Neuronal stem cell (in vitro differentiated cells): ENCODE measurements around the gene IL32.

Source experiments
- DNase-seq: peaks from one replicate; pipeline ENCODE4 v3.0.0-alpha.2; 2013; ENCODE audit warnings: low spot score
- H2AFZ ChIP-seq: one replicate; pipeline ENCODE4 v1.6.1; 2013; ENCODE audit warnings: mild to moderate bottlenecking, low read length, inconsistent platforms
- H2AK5ac ChIP-seq: 2 replicates; pipeline ENCODE4 v1.6.1; 2013; ENCODE audit warnings: low read depth, mild to moderate bottlenecking, inconsistent platforms, low read length, moderate library complexity, mixed read lengths
- H2BK120ac ChIP-seq: 2 replicates; pipeline ENCODE4 v1.6.1; 2013; ENCODE audit warnings: low read depth, mild to moderate bottlenecking, inconsistent platforms, low read length, moderate library complexity, mixed read lengths
- H2BK12ac ChIP-seq: one replicate; pipeline ENCODE4 v1.6.1; 2013; ENCODE audit warnings: low read length, inconsistent platforms
- H2BK15ac ChIP-seq: 2 replicates; pipeline ENCODE4 v1.6.1; 2013; ENCODE audit warnings: mild to moderate bottlenecking, low read length, inconsistent platforms, mixed read lengths
- H2BK5ac ChIP-seq: one replicate; pipeline ENCODE4 v1.6.1; 2013; ENCODE audit warnings: inconsistent platforms, mild to moderate bottlenecking, low read length, moderate library complexity
- H3K14ac ChIP-seq: one replicate; pipeline ENCODE4 v1.6.1; 2013; ENCODE audit warnings: low read length, inconsistent platforms
- H3K18ac ChIP-seq: 2 replicates; pipeline ENCODE4 v1.6.1; 2013; ENCODE audit warnings: low read length, inconsistent platforms
- H3K23ac ChIP-seq: 2 replicates; pipeline ENCODE4 v1.6.1; 2013; ENCODE audit warnings: low read depth, mild to moderate bottlenecking, mixed read lengths, low read length, inconsistent platforms; ENCODE audit not compliant: poor library complexity
- H3K27ac ChIP-seq: replicated peaks from 3 replicates; pipeline ENCODE4 v1.5.1; 2013; ENCODE audit warnings: low read length, inconsistent platforms
- H3K27me3 ChIP-seq, 3 experiments: 2 replicates each; pipeline ENCODE4 v1.6.1; 2013; ENCODE audit warnings: low read length in 3 of 3, mild to moderate bottlenecking in 2 of 3, inconsistent platforms in 1 of 3, low read depth in 1 of 3, mixed read lengths in 1 of 3, moderate library complexity in 1 of 3; ENCODE audit not compliant: control insufficient read depth in 3 of 3, insufficient read depth in 3 of 3
- H3K36me3 ChIP-seq, 2 donors: replicated peaks in 1 of 2; 2 replicates each; pipeline ENCODE4 v1.6.1; 2013; ENCODE audit warnings: low read length in 2 of 2; ENCODE audit not compliant: control insufficient read depth in 2 of 2, insufficient read depth in 2 of 2
- H3K4ac ChIP-seq: 2 replicates; pipeline ENCODE4 v1.6.1; 2013; ENCODE audit warnings: inconsistent platforms, mild to moderate bottlenecking, low read length, moderate library complexity
- H3K4me1 ChIP-seq, 2 donors: 1 replicate in 1 of 2; 2 replicates in 1 of 2; pipeline ENCODE4 v1.6.1; 2013; ENCODE audit warnings: low read length in 2 of 2, low read depth in 1 of 2; ENCODE audit not compliant: control insufficient read depth in 2 of 2, insufficient read depth in 1 of 2
- H3K4me2 ChIP-seq: one replicate; pipeline ENCODE4 v1.6.1; 2013; ENCODE audit warnings: mild to moderate bottlenecking, low read length, inconsistent platforms; ENCODE audit not compliant: insufficient read depth, poor library complexity, severe bottlenecking
- H3K4me3 ChIP-seq, 2 donors: 2 replicates each; pipeline ENCODE4 v1.5.1; 2013; ENCODE audit warnings: low read length in 2 of 2, mild to moderate bottlenecking in 2 of 2, inconsistent platforms in 1 of 2, moderate library complexity in 1 of 2
- H3K79me1 ChIP-seq: one replicate; pipeline ENCODE4 v1.6.1; 2013; ENCODE audit warnings: low read depth, mild to moderate bottlenecking, inconsistent platforms, low read length, moderate library complexity
- H3K9ac ChIP-seq: one replicate; pipeline ENCODE4 v1.6.1; 2013; ENCODE audit warnings: mild to moderate bottlenecking, low read depth, low read length, inconsistent platforms; ENCODE audit not compliant: poor library complexity
- H3K9me3 ChIP-seq, 2 donors: replicated peaks in 1 of 2; 2 replicates each; pipeline versions ENCODE3 to v1.6.1; 2013; ENCODE audit warnings: low read length in 2 of 2, mild to moderate bottlenecking in 2 of 2, inconsistent platforms in 1 of 2, low read depth in 1 of 2, mixed read lengths in 1 of 2, moderate library complexity in 1 of 2; ENCODE audit not compliant: control insufficient read depth in 2 of 2, insufficient read depth in 1 of 2
- H4K8ac ChIP-seq: one replicate; pipeline ENCODE4 v1.6.1; 2013; ENCODE audit warnings: low read depth, mild to moderate bottlenecking, inconsistent platforms, low read length, moderate library complexity
- H4K91ac ChIP-seq: one replicate; pipeline ENCODE4 v1.6.1; 2013; ENCODE audit warnings: low read length, low read depth, mild to moderate bottlenecking, inconsistent platforms; ENCODE audit not compliant: poor library complexity
- WGBS, 2 donors: extraction: QIAGEN DNeasy Blood & Tissue Kit; methylation state at CpG; one replicate each; pipeline ENCODE4 v1.1.7; 2013; ENCODE audit warnings: missing lambda C conversion rate in 2 of 2, mixed read lengths in 1 of 2; ENCODE audit not compliant: insufficient read length in 2 of 2, insufficient replicate concordance in 1 of 2; ENCODE audit errors: extremely low coverage in 2 of 2; 5-methylcytosine and 5-hydroxymethylcytosine counted together

Gene IL32

GRCh38 chr16:3046641-3047386 lies 18.6 kb upstream of the IL32 start:
- DNase-seq, result no peak
- H2BK5ac ChIP-seq, result peak overlapping the region; percentile 29
- no peak overlapping the region for H4K91ac ChIP-seq
- H3K14ac ChIP-seq, result no peak overlapping the region
- H2BK15ac ChIP-seq, result peak overlapping the region; percentile 37
- H3K36me3 ChIP-seq, result no peaks in the 10 kb centered on the region
- peaks cover 14 to 67% (median 28%) of the 10 kb centered on the region in 3 experiments for H3K27me3 ChIP-seq
- no CpG with 5 or more reads among the region's 54 CpGs for WGBS, 2 donors
- H3K4me2 ChIP-seq, result peak overlapping the region; percentile 89
- peak overlapping the region; percentile 92 for H2AK5ac ChIP-seq
- H3K4ac ChIP-seq, result no peak overlapping the region
- no peak overlapping the region for H2BK12ac ChIP-seq
- H3K27ac ChIP-seq, result no peak overlapping the region
- H4K8ac ChIP-seq, result no peak overlapping the region
- peak overlapping the region; percentile 83 for H3K18ac ChIP-seq
- peak overlapping the region; percentile 99 for H2AFZ ChIP-seq
- peaks cover 0 to 2% of the 10 kb centered on the region in 2 donors for H3K9me3 ChIP-seq
- peak overlapping the region; percentile 49 to 64 for H3K4me3 ChIP-seq
- H2BK120ac ChIP-seq, result no peak overlapping the region
- H3K9ac ChIP-seq, result no peak overlapping the region
- peaks cover 0 to 1% of the 10 kb centered on the region in 2 donors for H3K4me1 ChIP-seq
- H3K79me1 ChIP-seq, result peaks cover 1% of the 10 kb centered on the region
- peak overlapping the region; percentile 85 for H3K23ac ChIP-seq

- Histone ChIP-seq H2AK5ac (peak overlapping the region; percentile 92), H3K18ac (peak overlapping the region; percentile 71), H3K14ac (no peak overlapping the region), H3K4me1 (peaks cover 0 to 1% of the 10 kb centered on the region in 2 donors), H3K4me2 (no peak overlapping the region), H2BK120ac (no peak overlapping the region), H3K4ac (no peak overlapping the region), H4K8ac (no peak overlapping the region), H2BK5ac (peak overlapping the region; percentile 29), H3K36me3 (no peaks in the 10 kb centered on the region), H3K9ac (no peak overlapping the region), H3K79me1 (peaks cover 1% of the 10 kb centered on the region), H2BK12ac (no peak overlapping the region), H3K27me3 (peaks cover 14 to 67% (median 28%) of the 10 kb centered on the region in 3 experiments), H3K27ac (no peak overlapping the region), H3K4me3 (peak overlapping the region in 1 of 2 donors; percentile 49), H3K9me3 (peaks cover 0 to 2% of the 10 kb centered on the region in 2 donors), H3K23ac (peak overlapping the region; percentile 85), H4K91ac (no peak overlapping the region), H2AFZ (no peak overlapping the region), H2BK15ac (peak overlapping the region; percentile 37)
- WGBS, 2 donors, result no CpG with 5 or more reads among the region's 13 CpGs
- DNase-seq, result no peak
Observed at GRCh38 chr16:3047387-3047720, 18.1 kb upstream of the IL32 start.

GRCh38 chr16:3049921-3050481 lies 15.4 kb upstream of the IL32 start:
- peaks cover 6 to 7% of the 10 kb centered on the region in 2 donors for H3K36me3 ChIP-seq
- peak overlapping the region; percentile 41 for H2BK12ac ChIP-seq
- no CpG with 5 or more reads among the region's 26 CpGs for WGBS, 2 donors
- no peak overlapping the region for H2AK5ac ChIP-seq
- H3K14ac ChIP-seq, result peak overlapping the region; percentile 82
- H3K27me3 ChIP-seq, result peaks cover 11 to 48% (median 28%) of the 10 kb centered on the region in 3 experiments
- H3K79me1 ChIP-seq, result peaks cover 1% of the 10 kb centered on the region
- H2BK5ac ChIP-seq, result peak overlapping the region; percentile 53
- no peak overlapping the region for H3K4ac ChIP-seq
- no peak overlapping the region for H3K4me2 ChIP-seq
- H3K27ac ChIP-seq, result no peak overlapping the region
- H2BK15ac ChIP-seq, result no peak overlapping the region
- no peak overlapping the region for H3K4me3 ChIP-seq
- H3K18ac ChIP-seq, result peak overlapping the region; percentile 57
- H4K8ac ChIP-seq, result no peak overlapping the region
- H3K23ac ChIP-seq, result peak overlapping the region; percentile 80
- peaks cover 0 to 1% of the 10 kb centered on the region in 2 donors for H3K4me1 ChIP-seq
- no peak for DNase-seq
- no peak overlapping the region for H2AFZ ChIP-seq
- H3K9ac ChIP-seq, result no peak overlapping the region
- H4K91ac ChIP-seq, result no peak overlapping the region
- H2BK120ac ChIP-seq, result peak overlapping the region; percentile 81
- H3K9me3 ChIP-seq, result peaks cover 0 to 2% of the 10 kb centered on the region in 2 donors

GRCh38 chr16:3050487-3050886 lies 15.0 kb upstream of the IL32 start:
- Histone ChIP-seq H3K9ac (no peak overlapping the region), H2BK5ac (no peak overlapping the region), H3K23ac (no peak overlapping the region), H4K8ac (no peak overlapping the region), H3K79me1 (peaks cover 1% of the 10 kb centered on the region), H3K4me3 (no peak overlapping the region), H3K4ac (no peak overlapping the region), H2BK15ac (no peak overlapping the region), H3K9me3 (peaks cover 0 to 2% of the 10 kb centered on the region in 2 donors), H3K36me3 (peaks cover 7 to 11% of the 10 kb centered on the region in 2 donors), H3K18ac (no peak overlapping the region), H3K4me2 (no peak overlapping the region), H2AFZ (no peak overlapping the region), H4K91ac (no peak overlapping the region), H3K14ac (peak overlapping the region; percentile 38), H2BK12ac (no peak overlapping the region), H3K4me1 (no peaks in the 10 kb centered on the region), H3K27me3 (peaks cover 11 to 44% (median 28%) of the 10 kb centered on the region in 3 experiments), H2BK120ac (no peak overlapping the region), H2AK5ac (no peak overlapping the region), H3K27ac (no peak overlapping the region)
- no CpG with 5 or more reads among the region's 5 CpGs for WGBS, 2 donors
- DNase-seq, result no peak
